ENCODE results near the gene PRRT1B. TPM values are rescaled to one million over a fixed set of nuclear protein-coding genes. Genes with fewer than 3 reads are reported as not detected.
"Not testable (repeated sequence)": the region's sequence is repeated elsewhere in the genome, so short reads cannot be mapped to it uniquely, and the experiment has no call there.

PRRT1B gene
- total RNA-seq, 1 donor from 2014 or later: not detected

GRCh38 chr9:131511880-131512279 lies 33.4 kb upstream of the PRRT1B start:
- no peaks in the 10 kb centered on the region for H3K9me3 ChIP-seq
- peaks cover 78 to 81% of the 10 kb centered on the region in 2 donors for H3K36me3 ChIP-seq
- no peak for TF ChIP-seq CTCF (IDR thresholded peaks at IDR 0.05)
- H3K4me1 ChIP-seq: no peaks in the 10 kb centered on the region
- H3K4me3 ChIP-seq: no peak overlapping the region
- H3K27ac ChIP-seq: no peak overlapping the region
- DNase-seq (ENCODE audit: low spot score in 2 of 2): no peak
- intact Hi-C loops (cut with DNase I): no loop called here
- H3K27me3 ChIP-seq: no peaks in the 10 kb centered on the region

- Histone ChIP-seq H3K4me1 (no peaks in the 10 kb centered on the region), H3K4me3 (no peak overlapping the region), H3K9me3 (no peaks in the 10 kb centered on the region), H3K27ac (no peak overlapping the region), H3K36me3 (peaks cover 82 to 85% of the 10 kb centered on the region in 2 donors), H3K27me3 (no peaks in the 10 kb centered on the region)
- intact Hi-C loops (cut with DNase I): no loop called here
- TF ChIP-seq CTCF (IDR thresholded peaks at IDR 0.05): no peak
- DNase-seq (ENCODE audit: low spot score in 2 of 2): no peak
Measured at GRCh38 chr9:131513177-131513576, 32.1 kb upstream of the PRRT1B start.

GRCh38 chr9:131515559-131516031 lies 29.7 kb upstream of the PRRT1B start:
- H3K9me3 ChIP-seq; DNase-seq (ENCODE audit: low spot score in 2 of 2); H3K27me3 ChIP-seq; H3K4me1 ChIP-seq; intact Hi-C loops (cut with DNase I); H3K27ac ChIP-seq; H3K4me3 ChIP-seq: not testable (repeated sequence)
- peaks cover 91 to 95% of the 10 kb centered on the region in 2 donors for H3K36me3 ChIP-seq

GRCh38 chr9:131516100-131516499 lies 29.2 kb upstream of the PRRT1B start:
- TF ChIP-seq CTCF (IDR thresholded peaks at IDR 0.05): no peak
- Histone ChIP-seq H3K4me3 (no peak overlapping the region), H3K27ac (no peak overlapping the region), H3K4me1 (no peaks in the 10 kb centered on the region), H3K36me3 (peaks cover 91 to 95% of the 10 kb centered on the region in 2 donors), H3K27me3 (no peaks in the 10 kb centered on the region), H3K9me3 (no peaks in the 10 kb centered on the region)
- intact Hi-C loops (cut with DNase I): no loop called here
- no peak for DNase-seq (ENCODE audit: low spot score in 2 of 2)

GRCh38 chr9:131516930-131517329 lies 28.4 kb upstream of the PRRT1B start:
- Histone ChIP-seq H3K27me3 (no peaks in the 10 kb centered on the region), H3K4me3 (no peak overlapping the region), H3K9me3 (no peaks in the 10 kb centered on the region), H3K27ac (no peak overlapping the region), H3K36me3 (peaks cover 87 to 95% of the 10 kb centered on the region in 2 donors), H3K4me1 (no peaks in the 10 kb centered on the region)
- intact Hi-C loops (cut with DNase I): no loop called here
- no peak for DNase-seq (ENCODE audit: low spot score in 2 of 2)
- TF ChIP-seq CTCF (IDR thresholded peaks at IDR 0.05): no peak

GRCh38 chr9:131517761-131518190 lies 27.5 kb upstream of the PRRT1B start:
- Histone ChIP-seq H3K4me3 (no peak overlapping the region), H3K4me1 (no peaks in the 10 kb centered on the region), H3K9me3 (no peaks in the 10 kb centered on the region), H3K27ac (no peak overlapping the region), H3K36me3 (peaks cover 90 to 95% of the 10 kb centered on the region in 2 donors), H3K27me3 (no peaks in the 10 kb centered on the region)
- intact Hi-C loops (cut with DNase I): no loop called here
- no peak for TF ChIP-seq CTCF (IDR thresholded peaks at IDR 0.05)
- DNase-seq (ENCODE audit: low spot score in 2 of 2): no peak
